HepG2 (cell line): ENCODE measurements around the gene SLC16A3. TPM values are rescaled to one million over a fixed set of nuclear protein-coding genes. Genes with fewer than 3 reads are reported as not detected.

ENCODE experiments used
- AGO2 ChIP-seq: fragments of 200-400 bp; formaldehyde crosslinking; optimal IDR thresholded peaks from 2 replicates; pipeline ENCODE3; 2017; ENCODE audit warnings: mild to moderate bottlenecking, low read depth, low read length, moderate library complexity
- ATF3 ChIP-seq: sonication (generic); formaldehyde crosslinking; IDR thresholded peaks from 2 replicates; pipeline ENCODE4 v1.4.0; 2020; ENCODE audit warnings: missing genetic modification reagents
- CENPT ChIP-seq: sonication (generic); formaldehyde crosslinking; IDR thresholded peaks from 2 replicates; pipeline ENCODE4 v1.8.0; 2022; ENCODE audit warnings: low read depth, mild to moderate bottlenecking, moderate library complexity, missing genetic modification reagents
- FOXJ3 ChIP-seq: sonication (generic); formaldehyde crosslinking; IDR thresholded peaks from 2 replicates; pipeline ENCODE4 v1.4.0; 2020; ENCODE audit warnings: missing genetic modification reagents, mild to moderate bottlenecking, borderline replicate concordance
- HDAC6 ChIP-seq: fragments of 200-600 bp; sonication (generic); IDR thresholded peaks from 2 replicates; pipeline ENCODE4 v1.7.0; 2017; ENCODE audit warnings: mild to moderate bottlenecking, antibody characterized with exemption, low read length, low read depth
- PHF20 ChIP-seq: sonication (generic); formaldehyde crosslinking; IDR thresholded peaks from 2 replicates; pipeline ENCODE4 v1.5.0; 2020; ENCODE audit warnings: mild to moderate bottlenecking, missing genetic modification reagents
- SRSF1 ChIP-seq: fragments of 200-400 bp; formaldehyde crosslinking; optimal IDR thresholded peaks from 2 replicates; pipeline ENCODE3; 2017; ENCODE audit warnings: mild to moderate bottlenecking, low read depth, low read length, moderate library complexity
- TEAD3 ChIP-seq: optimal IDR thresholded peaks from 2 replicates; pipeline ENCODE3; 2016; ENCODE audit warnings: borderline replicate concordance
- TOE1 ChIP-seq: sonication (generic); formaldehyde crosslinking; IDR thresholded peaks from 2 replicates; pipeline ENCODE4 v1.4.0; 2020; ENCODE audit warnings: mild to moderate bottlenecking, missing genetic modification reagents
- ZNF180 ChIP-seq: sonication (generic); formaldehyde crosslinking; IDR thresholded peaks from 2 replicates; pipeline ENCODE4 v1.4.0; 2020; ENCODE audit warnings: low read depth, missing genetic modification reagents, borderline replicate concordance
- ZNF30 ChIP-seq: sonication (generic); formaldehyde crosslinking; IDR thresholded peaks from 2 replicates; pipeline ENCODE4 v1.5.0; 2020; ENCODE audit warnings: mild to moderate bottlenecking, missing genetic modification reagents
- ZNF335 ChIP-seq: sonication (generic); formaldehyde crosslinking; IDR thresholded peaks from 2 replicates; pipeline ENCODE4 v1.4.0; 2020; ENCODE audit warnings: missing genetic modification reagents
- ZNF629 ChIP-seq: sonication (generic); formaldehyde crosslinking; conservative IDR thresholded peaks from 2 replicates; pipeline ENCODE4 v1.5.0; 2020; ENCODE audit warnings: missing genetic modification reagents
- ZNF777 ChIP-seq: sonication (generic); formaldehyde crosslinking; IDR thresholded peaks from 2 replicates; pipeline ENCODE4 v1.4.0; 2020; ENCODE audit warnings: missing genetic modification reagents
- polyA plus RNA-seq, 8 experiments: library from polyadenylated mRNA; depleted of rRNA in 3 of 8; stranded (reverse) in 7 of 8; unstranded in 1 of 8; fragments of >200 nt; fragmentation: Illumina TruSeq in 4 of 8; extraction: Trizol in 4 of 8; gene quantifications; 2 replicates each; pipeline versions ENCODE4 v1.2.1 to v1.2.3, GENCODE V29; 2011 to 2016; ENCODE audit warnings: low read depth in 4 of 8, missing spikeins in 1 of 8, mixed read lengths in 1 of 8; ENCODE audit not compliant: insufficient read depth in 1 of 8
- total RNA-seq, 5 experiments: library from RNA; depleted of rRNA; stranded (reverse); fragments of >200 nt; fragmentation: Illumina TruSeq; extraction: Trizol; gene quantifications; 2 replicates each; pipeline ENCODE4 v1.2.3, GENCODE V29; 2016; ENCODE audit warnings: low read depth in 1 of 5
- TF ChIP-seq, protein P1 (sequence below): sonication (generic); formaldehyde crosslinking; IDR thresholded peaks from 2 replicates; pipeline ENCODE4 v1.4.0; 2020; ENCODE audit warnings: missing genetic modification reagents, borderline replicate concordance
- TF ChIP-seq, protein P2 (sequence below): sonication (generic); formaldehyde crosslinking; IDR thresholded peaks from one replicate; pipeline ENCODE4 v1.5.1; 2020; ENCODE audit warnings: mild to moderate bottlenecking, missing genetic modification reagents; ENCODE audit errors: not compliant biosample characterization

The SLC16A3 gene
- total and polyA plus RNA-seq, 2 of the 13 experiments (the other 11 are each of a cell fraction or from before 2014, with no cell fraction given), result 242 to 349 TPM

GRCh38 chr17:82229698-82230608 is 1.1 kb downstream of the SLC16A3 start (continued):
- TF ChIP-seq, protein P1, sequence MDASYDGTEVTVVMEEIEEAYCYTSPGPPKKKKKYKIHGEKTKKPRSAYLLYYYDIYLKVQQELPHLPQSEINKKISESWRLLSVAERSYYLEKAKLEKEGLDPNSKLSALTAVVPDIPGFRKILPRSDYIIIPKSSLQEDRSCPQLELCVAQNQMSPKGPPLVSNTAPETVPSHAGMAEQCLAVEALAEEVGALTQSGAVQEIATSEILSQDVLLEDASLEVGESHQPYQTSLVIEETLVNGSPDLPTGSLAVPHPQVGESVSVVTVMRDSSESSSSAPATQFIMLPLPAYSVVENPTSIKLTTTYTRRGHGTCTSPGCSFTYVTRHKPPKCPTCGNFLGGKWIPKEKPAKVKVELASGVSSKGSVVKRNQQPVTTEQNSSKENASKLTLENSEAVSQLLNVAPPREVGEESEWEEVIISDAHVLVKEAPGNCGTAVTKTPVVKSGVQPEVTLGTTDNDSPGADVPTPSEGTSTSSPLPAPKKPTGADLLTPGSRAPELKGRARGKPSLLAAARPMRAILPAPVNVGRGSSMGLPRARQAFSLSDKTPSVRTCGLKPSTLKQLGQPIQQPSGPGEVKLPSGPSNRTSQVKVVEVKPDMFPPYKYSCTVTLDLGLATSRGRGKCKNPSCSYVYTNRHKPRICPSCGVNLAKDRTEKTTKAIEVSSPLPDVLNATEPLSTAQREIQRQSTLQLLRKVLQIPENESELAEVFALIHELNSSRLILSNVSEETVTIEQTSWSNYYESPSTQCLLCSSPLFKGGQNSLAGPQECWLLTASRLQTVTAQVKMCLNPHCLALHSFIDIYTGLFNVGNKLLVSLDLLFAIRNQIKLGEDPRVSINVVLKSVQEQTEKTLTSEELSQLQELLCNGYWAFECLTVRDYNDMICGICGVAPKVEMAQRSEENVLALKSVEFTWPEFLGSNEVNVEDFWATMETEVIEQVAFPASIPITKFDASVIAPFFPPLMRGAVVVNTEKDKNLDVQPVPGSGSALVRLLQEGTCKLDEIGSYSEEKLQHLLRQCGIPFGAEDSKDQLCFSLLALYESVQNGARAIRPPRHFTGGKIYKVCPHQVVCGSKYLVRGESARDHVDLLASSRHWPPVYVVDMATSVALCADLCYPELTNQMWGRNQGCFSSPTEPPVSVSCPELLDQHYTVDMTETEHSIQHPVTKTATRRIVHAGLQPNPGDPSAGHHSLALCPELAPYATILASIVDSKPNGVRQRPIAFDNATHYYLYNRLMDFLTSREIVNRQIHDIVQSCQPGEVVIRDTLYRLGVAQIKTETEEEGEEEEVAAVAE (CRISPR knock-in tag), result no peak
- no peak for TF ChIP-seq TEAD3
- no peak for TF ChIP-seq ZNF180 (CRISPR knock-in tag)
- TF ChIP-seq ZNF335 (CRISPR knock-in tag), result peak; percentile 8; the same call in 1 of the 2 replicates
- TF ChIP-seq TOE1, result 0 out of 2 replicates have a peak, but pooled peaks have one; percentile 4
- peak; percentile 75; the same call in 1 of the 2 replicates for TF ChIP-seq ZNF629
- peak; percentile 85 for TF ChIP-seq ZNF30 (CRISPR knock-in tag)
- TF ChIP-seq ATF3 (CRISPR knock-in tag), result peak; percentile 8
- no peak for TF ChIP-seq HDAC6
- no peak for TF ChIP-seq ZNF777 (CRISPR knock-in tag)
- peak; percentile 49; the same call in 1 of the 2 replicates for TF ChIP-seq PHF20
- TF ChIP-seq SRSF1, result peak; percentile 74
- TF ChIP-seq CENPT, result peak; percentile 72; the same call in 1 of the 2 replicates
- peak; percentile 95 for TF ChIP-seq AGO2
- TF ChIP-seq, protein P2, sequence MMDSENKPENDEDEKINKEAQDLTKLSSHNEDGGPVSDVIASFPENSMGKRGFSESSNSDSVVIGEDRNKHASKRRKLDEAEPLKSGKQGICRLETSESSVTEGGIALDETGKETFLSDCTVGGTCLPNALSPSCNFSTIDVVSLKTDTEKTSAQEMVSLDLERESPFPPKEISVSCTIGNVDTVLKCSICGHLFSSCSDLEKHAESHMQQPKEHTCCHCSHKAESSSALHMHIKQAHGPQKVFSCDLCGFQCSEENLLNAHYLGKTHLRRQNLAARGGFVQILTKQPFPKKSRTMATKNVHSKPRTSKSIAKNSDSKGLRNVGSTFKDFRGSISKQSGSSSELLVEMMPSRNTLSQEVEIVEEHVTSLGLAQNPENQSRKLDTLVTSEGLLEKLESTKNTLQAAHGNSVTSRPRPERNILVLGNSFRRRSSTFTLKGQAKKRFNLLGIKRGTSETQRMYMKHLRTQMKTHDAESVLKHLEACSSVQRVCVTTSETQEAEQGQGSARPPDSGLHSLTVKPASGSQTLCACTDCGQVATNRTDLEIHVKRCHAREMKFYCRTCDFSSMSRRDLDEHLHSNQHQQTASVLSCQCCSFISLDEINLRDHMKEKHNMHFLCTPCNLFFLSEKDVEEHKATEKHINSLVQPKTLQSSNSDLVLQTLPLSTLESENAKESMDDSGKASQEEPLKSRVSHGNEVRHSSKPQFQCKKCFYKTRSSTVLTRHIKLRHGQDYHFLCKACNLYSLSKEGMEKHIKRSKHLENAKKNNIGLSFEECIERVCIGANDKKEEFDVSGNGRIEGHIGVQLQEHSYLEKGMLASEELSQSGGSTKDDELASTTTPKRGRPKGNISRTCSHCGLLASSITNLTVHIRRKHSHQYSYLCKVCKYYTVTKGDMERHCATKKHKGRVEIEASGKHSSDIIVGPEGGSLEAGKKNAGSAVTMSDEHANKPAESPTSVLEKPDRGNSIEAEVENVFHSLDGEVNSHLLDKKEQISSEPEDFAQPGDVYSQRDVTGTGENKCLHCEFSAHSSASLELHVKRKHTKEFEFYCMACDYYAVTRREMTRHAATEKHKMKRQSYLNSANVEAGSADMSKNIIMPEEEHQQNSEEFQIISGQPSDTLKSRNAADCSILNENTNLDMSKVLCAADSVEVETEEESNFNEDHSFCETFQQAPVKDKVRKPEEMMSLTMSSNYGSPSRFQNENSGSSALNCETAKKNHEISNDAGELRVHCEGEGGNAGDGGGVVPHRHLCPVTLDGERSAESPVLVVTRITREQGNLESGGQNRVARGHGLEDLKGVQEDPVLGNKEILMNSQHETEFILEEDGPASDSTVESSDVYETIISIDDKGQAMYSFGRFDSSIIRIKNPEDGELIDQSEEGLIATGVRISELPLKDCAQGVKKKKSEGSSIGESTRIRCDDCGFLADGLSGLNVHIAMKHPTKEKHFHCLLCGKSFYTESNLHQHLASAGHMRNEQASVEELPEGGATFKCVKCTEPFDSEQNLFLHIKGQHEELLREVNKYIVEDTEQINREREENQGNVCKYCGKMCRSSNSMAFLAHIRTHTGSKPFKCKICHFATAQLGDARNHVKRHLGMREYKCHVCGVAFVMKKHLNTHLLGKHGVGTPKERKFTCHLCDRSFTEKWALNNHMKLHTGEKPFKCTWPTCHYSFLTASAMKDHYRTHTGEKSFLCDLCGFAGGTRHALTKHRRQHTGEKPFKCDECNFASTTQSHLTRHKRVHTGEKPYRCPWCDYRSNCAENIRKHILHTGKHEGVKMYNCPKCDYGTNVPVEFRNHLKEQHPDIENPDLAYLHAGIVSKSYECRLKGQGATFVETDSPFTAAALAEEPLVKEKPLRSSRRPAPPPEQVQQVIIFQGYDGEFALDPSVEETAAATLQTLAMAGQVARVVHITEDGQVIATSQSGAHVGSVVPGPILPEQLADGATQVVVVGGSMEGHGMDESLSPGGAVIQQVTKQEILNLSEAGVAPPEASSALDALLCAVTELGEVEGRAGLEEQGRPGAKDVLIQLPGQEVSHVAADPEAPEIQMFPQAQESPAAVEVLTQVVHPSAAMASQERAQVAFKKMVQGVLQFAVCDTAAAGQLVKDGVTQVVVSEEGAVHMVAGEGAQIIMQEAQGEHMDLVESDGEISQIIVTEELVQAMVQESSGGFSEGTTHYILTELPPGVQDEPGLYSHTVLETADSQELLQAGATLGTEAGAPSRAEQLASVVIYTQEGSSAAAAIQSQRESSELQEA (CRISPR knock-in tag), result no peak
- TF ChIP-seq FOXJ3 (CRISPR knock-in tag), result no peak
